PC-3 (cell line): ENCODE results near the gene BARHL1. TPM values are rescaled to one million over a fixed set of nuclear protein-coding genes. Genes with fewer than 3 reads are reported as not detected.

Experiments used
- ATAC-seq: fragments of 200-7000 bp; cut with Tn5 transposase; 2 replicates; pipeline ENCODE4 v1.9.1; 2020; ENCODE audit warnings: mild to moderate bottlenecking, moderate library complexity
- BruUV-seq: library from RNA; stranded (reverse); fragments of 400-500 nt; replicated peaks from 2 replicates; lab custom pipeline; 2021; lab: Mats Ljungman, UMichigan
- CTCF ChIA-PET: fragments of 300-600 bp; sonication (Branson Sonifier 250); formaldehyde crosslinking; loops from one replicate; lab custom pipeline; 2022; ENCODE audit warnings: antibody characterized with exemption; lab: Charles Lee
- POLR2A ChIA-PET: fragments of 300-600 bp; sonication (Branson Sonifier 250); formaldehyde crosslinking; loops from one replicate; lab custom pipeline; 2022; ENCODE audit warnings: antibody characterized with exemption; ENCODE audit not compliant: unreplicated experiment; lab: Charles Lee
- DNase-seq: peaks from one replicate; pipeline ENCODE4 v3.0.0-alpha.2; 2015
- H2AFZ ChIP-seq: fragments of 300-600 bp; sonication (generic); 2 replicates; pipeline ENCODE4 v1.6.0; 2016; ENCODE audit warnings: antibody characterized with exemption, low read length
- H3F3A ChIP-seq: fragments of 300-600 bp; sonication (generic); one replicate; pipeline ENCODE4 v1.6.0; 2017; ENCODE audit warnings: antibody characterized with exemption, low read length, control low read depth, mild to moderate bottlenecking; ENCODE audit not compliant: unreplicated experiment
- H3K27ac ChIP-seq: fragments of 300-600 bp; sonication (generic); 2 replicates; pipeline ENCODE4 v1.5.1; 2016; ENCODE audit warnings: mild to moderate bottlenecking, low read length
- H3K27me3 ChIP-seq: fragments of 300-600 bp; sonication (generic); 2 replicates; pipeline ENCODE4 v1.6.1; 2016; ENCODE audit warnings: low read length, mixed read lengths
- H3K36me3 ChIP-seq: fragments of 300-600 bp; sonication (generic); 2 replicates; pipeline ENCODE4 v1.6.1; 2016; ENCODE audit warnings: low read depth, mixed run types, low read length, mixed read lengths
- H3K4me1 ChIP-seq: fragments of 300-600 bp; sonication (generic); 2 replicates; pipeline ENCODE4 v1.5.1; 2016; ENCODE audit warnings: low read length; ENCODE audit not compliant: insufficient read depth
- H3K4me2 ChIP-seq: fragments of 300-600 bp; sonication (generic); 2 replicates; pipeline ENCODE4 v1.6.0; 2016; ENCODE audit warnings: low read length
- H3K4me3 ChIP-seq: fragments of 300-600 bp; sonication (generic); 2 replicates; pipeline ENCODE4 v1.5.1; 2016; ENCODE audit warnings: mild to moderate bottlenecking, low read length, mixed read lengths
- H3K79me2 ChIP-seq: fragments of 300-600 bp; sonication (generic); 2 replicates; pipeline ENCODE4 v1.6.1; 2017; ENCODE audit warnings: low read length, mixed read lengths
- H3K9ac ChIP-seq: fragments of 300-600 bp; sonication (generic); 2 replicates; pipeline ENCODE4 v1.6.0; 2016; ENCODE audit warnings: mild to moderate bottlenecking, low read length
- H3K9me2 ChIP-seq: fragments of 300-600 bp; sonication (generic); replicated peaks from 2 replicates; pipeline ENCODE4 v1.6.1; 2016; ENCODE audit warnings: mixed run types, low read length, mixed read lengths
- H3K9me3 ChIP-seq: fragments of 300-600 bp; sonication (generic); 2 replicates; pipeline ENCODE4 v1.6.1; 2016; ENCODE audit warnings: low read length, mixed read lengths
- H4K20me1 ChIP-seq: fragments of 300-600 bp; sonication (generic); 2 replicates; pipeline ENCODE4 v1.6.1; 2016; ENCODE audit warnings: low read length, mixed read lengths
- CTCF ChIP-seq: fragments of 300-600 bp; sonication (generic); conservative IDR thresholded peaks from 2 replicates; pipeline ENCODE4 v1.5.1; 2017; ENCODE audit warnings: antibody characterized with exemption, low read depth, mild to moderate bottlenecking, low read length
- EZH2 ChIP-seq: fragments of 300-600 bp; sonication (generic); IDR thresholded peaks from one replicate; pipeline ENCODE4 v1.6.1; 2017; ENCODE audit warnings: antibody characterized with exemption, mild to moderate bottlenecking, low read length; ENCODE audit not compliant: unreplicated experiment
- EZH2phosphoT487 ChIP-seq: fragments of 300-600 bp; sonication (generic); IDR thresholded peaks from 2 replicates; pipeline ENCODE4 v1.6.1; 2018; ENCODE audit warnings: mild to moderate bottlenecking, antibody characterized with exemption, low read length, borderline replicate concordance
- intact Hi-C: fragments of 100-400 bp; cut with micrococcal nuclease; formaldehyde crosslinking; loops from 2 replicates; pipeline ENCODE4 v1.9.0; 2023
- total RNA-seq: library from RNA; depleted of rRNA; stranded (reverse); fragments of >200 nt; gene quantifications from 2 replicates; pipeline ENCODE4 v1.2.3, GENCODE V29; 2014

The BARHL1 gene
- total RNA-seq, 1 experiment from 2014 or later = not detected

GRCh38 chr9:132548751-132549640 is 33.4 kb upstream of the BARHL1 start:
- no peaks in the 10 kb centered on the region for H3K79me2 ChIP-seq
- no peak overlapping the region for H3K4me2 ChIP-seq
- DNase-seq (peak; percentile 63), ATAC-seq (peak; percentile 69)
- ChIA-PET POLR2A (no interaction called here), CTCF (no interaction called here)
- H3K9me2 ChIP-seq = no peaks in the 10 kb centered on the region
- intact Hi-C loops = no loop called here
- no peaks in the 10 kb centered on the region for H3F3A ChIP-seq
- H3K4me1 ChIP-seq = no peaks in the 10 kb centered on the region
- no peaks in the 10 kb centered on the region for H4K20me1 ChIP-seq
- H2AFZ ChIP-seq = no peak overlapping the region
- H3K9me3 ChIP-seq = no peaks in the 10 kb centered on the region
- H3K4me3 ChIP-seq = no peak overlapping the region
- no peak overlapping the region for H3K27ac ChIP-seq
- no TSS peak for BruUV-seq
- no peak overlapping the region for H3K9ac ChIP-seq
- TF ChIP-seq CTCF = no peak
- TF ChIP-seq EZH2 = no peak
- no peak for TF ChIP-seq EZH2phosphoT487
- no peaks in the 10 kb centered on the region for H3K27me3 ChIP-seq
- H3K36me3 ChIP-seq = no peaks in the 10 kb centered on the region

GRCh38 chr9:132551556-132551955 is 30.9 kb upstream of the BARHL1 start:
- H3K27me3 ChIP-seq = no peaks in the 10 kb centered on the region
- no peak for ATAC-seq

More at GRCh38 chr9:132551556-132551955, 30.9 kb upstream of the BARHL1 start:
- no TSS peak for BruUV-seq
- DNase-seq = no peak
- Histone ChIP-seq H2AFZ (no peak overlapping the region), H3K79me2 (no peaks in the 10 kb centered on the region), H3K4me2 (no peak overlapping the region), H3K9me2 (no peaks in the 10 kb centered on the region), H3K36me3 (no peaks in the 10 kb centered on the region), H3F3A (no peaks in the 10 kb centered on the region), H3K9me3 (no peaks in the 10 kb centered on the region), H3K4me1 (no peaks in the 10 kb centered on the region), H3K9ac (no peak overlapping the region), H3K27ac (no peak overlapping the region), H3K4me3 (no peak overlapping the region), H4K20me1 (no peaks in the 10 kb centered on the region)
- TF ChIP-seq CTCF = no peak
- no peak for TF ChIP-seq EZH2
- no peak for TF ChIP-seq EZH2phosphoT487
- POLR2A ChIA-PET = no interaction called here
- CTCF ChIA-PET = no interaction called here
- intact Hi-C loops = no loop called here
